HepG2 (cell line): ENCODE data around the gene FHL1.

Experiments
- ATF5 ChIP-seq: sonication (generic); formaldehyde crosslinking; IDR thresholded peaks from 2 replicates; pipeline ENCODE4 v1.4.0; 2020; ENCODE audit warnings: mild to moderate bottlenecking, low read depth, missing genetic modification reagents
- ELF4 ChIP-seq: sonication (generic); formaldehyde crosslinking; IDR thresholded peaks from 2 replicates; pipeline ENCODE4 v1.5.0; 2020; ENCODE audit warnings: missing genetic modification reagents, mild to moderate bottlenecking, moderate library complexity, borderline replicate concordance
- KAT7 ChIP-seq: IDR thresholded peaks from 2 replicates; pipeline ENCODE4 v1.6.1; 2018; ENCODE audit warnings: borderline replicate concordance, missing compliant biosample characterization
- MLX ChIP-seq: IDR thresholded peaks from 2 replicates; pipeline ENCODE4 v1.6.1; 2016
- PATZ1 ChIP-seq: sonication (generic); formaldehyde crosslinking; IDR thresholded peaks from 2 replicates; pipeline ENCODE4 v1.4.0; 2020; ENCODE audit warnings: missing genetic modification reagents
- POLR2A ChIP-seq, 2 experiments: IDR thresholded peaks; 2 replicates each; pipeline ENCODE4 v1.6.1; 2011; ENCODE audit warnings: low read depth in 2 of 2, low read length in 2 of 2, mild to moderate bottlenecking in 1 of 2, moderate library complexity in 1 of 2; ENCODE audit not compliant: insufficient read depth in 1 of 2
- POLR2AphosphoS5 ChIP-seq: IDR thresholded peaks from 2 replicates; pipeline ENCODE4 v1.6.1; 2012; ENCODE audit warnings: low read depth, low read length
- SETDB1 ChIP-seq: sonication (generic); formaldehyde crosslinking; IDR thresholded peaks from 2 replicates; pipeline ENCODE4 v1.5.1; 2020; ENCODE audit warnings: missing genetic modification reagents, mild to moderate bottlenecking, borderline replicate concordance
- SMARCC2 ChIP-seq: fragments of 450-650 bp; IDR thresholded peaks from 2 replicates; pipeline ENCODE4 v1.6.1; 2017; ENCODE audit warnings: antibody characterized with exemption, mild to moderate bottlenecking
- TAF1 ChIP-seq: sonication (generic); formaldehyde crosslinking; IDR thresholded peaks from 2 replicates; pipeline ENCODE4 v1.4.0; 2020; ENCODE audit warnings: missing genetic modification reagents
- THAP11 ChIP-seq: IDR thresholded peaks from 2 replicates; pipeline ENCODE4 v1.6.1; 2016; ENCODE audit warnings: missing biosample characterization, missing genetic modification reagents
- ZNF331 ChIP-seq: sonication (generic); formaldehyde crosslinking; IDR thresholded peaks from 2 replicates; pipeline ENCODE4 v1.4.0; 2020; ENCODE audit warnings: missing genetic modification reagents

GRCh38 chrX:136192839-136193414 lies 45.6 kb downstream of the FHL1 start:
- TF ChIP-seq ELF4: no peak
- no peak for TF ChIP-seq PATZ1
- TF ChIP-seq POLR2A (IDR thresholded peaks at IDR 0.05; ENCODE audit: insufficient read depth in 1 of 2, low read depth in 2 of 2, low read length in 2 of 2): no peak
- TF ChIP-seq ZNF331 (CRISPR knock-in tag): no peak
- no peak for TF ChIP-seq POLR2AphosphoS5
- no peak for TF ChIP-seq ATF5 (CRISPR knock-in tag)
- no peak for TF ChIP-seq MLX (CRISPR knock-in tag)
- TF ChIP-seq TAF1 (CRISPR knock-in tag): no peak
- no peak for TF ChIP-seq SMARCC2
- TF ChIP-seq SETDB1 (CRISPR knock-in tag): no peak
- no peak for TF ChIP-seq KAT7
- no peak for TF ChIP-seq THAP11 (CRISPR knock-in tag)
